Measurements from ENCODE around the gene PTH1R. TPM values are rescaled to one million over a fixed set of nuclear protein-coding genes. Genes with fewer than 3 reads are reported as not detected.
A peak's percentile ranks its signal among the peaks of the same experiment; 100 is the strongest.

Gene PTH1R
- polyA plus RNA-seq, 2 donors = 2.0 to 3.3 TPM

DNA sequence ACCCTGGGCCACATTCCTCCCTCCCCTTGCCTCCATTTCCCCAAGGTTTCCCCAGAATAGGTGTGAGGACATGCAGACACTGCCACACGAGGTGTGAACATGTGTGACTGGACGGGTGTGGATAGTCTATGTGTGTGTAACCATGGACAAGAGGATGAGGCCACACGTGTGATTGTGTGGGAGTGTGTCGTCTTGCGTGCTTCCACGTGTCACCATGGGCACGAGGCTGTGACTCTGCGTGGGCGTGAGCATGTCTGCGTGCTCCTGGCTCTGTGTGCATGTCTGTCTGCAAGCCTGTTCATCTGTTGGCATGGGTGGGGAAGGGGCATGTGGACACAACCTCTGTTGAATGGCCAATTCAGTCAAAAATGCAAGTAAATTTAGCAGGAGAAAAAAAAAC is 8.1 kb upstream of the PTH1R start:
- 66 to 68% methylated on average over 10 of the region's 10 CpGs for WGBS, 2 donors
- Histone ChIP-seq H3K27ac (ENCODE audit: low read depth in 2 of 2, low read length in 1 of 2) (no peak overlapping the region), H3K4me1 (ENCODE audit: control insufficient read depth in 2 of 2, insufficient read depth in 2 of 2, low read length in 1 of 2) (peaks cover 10 to 15% of the 10 kb centered on the region in 2 donors), H3K36me3 (ENCODE audit: control insufficient read depth in 2 of 2, insufficient read depth in 2 of 2, low read length in 1 of 2) (no peaks in the 10 kb centered on the region), H3K27me3 (ENCODE audit: control insufficient read depth in 1 of 2, insufficient read depth in 2 of 2, low read length in 2 of 2) (no peaks in the 10 kb centered on the region), H3K4me3 (ENCODE audit: low read depth in 1 of 2, low read length in 2 of 2) (no peak overlapping the region), H3K9me3 (ENCODE audit: control insufficient read depth in 2 of 2, insufficient read depth in 1 of 2, low read depth in 1 of 2, low read length in 1 of 2) (no peaks in the 10 kb centered on the region)

- Histone ChIP-seq H3K27me3 (ENCODE audit: control insufficient read depth in 1 of 2, insufficient read depth in 2 of 2, low read length in 2 of 2) (no peaks in the 10 kb centered on the region), H3K27ac (ENCODE audit: low read depth in 2 of 2, low read length in 1 of 2) (no peak overlapping the region), H3K9me3 (ENCODE audit: control insufficient read depth in 2 of 2, insufficient read depth in 1 of 2, low read depth in 1 of 2, low read length in 1 of 2) (no peaks in the 10 kb centered on the region), H3K36me3 (ENCODE audit: control insufficient read depth in 2 of 2, insufficient read depth in 2 of 2, low read length in 1 of 2) (no peaks in the 10 kb centered on the region), H3K4me3 (ENCODE audit: low read depth in 1 of 2, low read length in 2 of 2) (no peak overlapping the region), H3K4me1 (ENCODE audit: control insufficient read depth in 2 of 2, insufficient read depth in 2 of 2, low read length in 1 of 2) (peaks cover 10 to 14% of the 10 kb centered on the region in 2 donors)
- WGBS, 2 donors = 87 to 89% methylated on average over 5 of the region's 5 CpGs
Observed at GRCh38 chr3:46870651-46871050, 6.9 kb upstream of the PTH1R start.

- Histone ChIP-seq H3K27me3 (ENCODE audit: control insufficient read depth in 1 of 2, insufficient read depth in 2 of 2, low read length in 2 of 2) (no peaks in the 10 kb centered on the region), H3K36me3 (ENCODE audit: control insufficient read depth in 2 of 2, insufficient read depth in 2 of 2, low read length in 1 of 2) (no peaks in the 10 kb centered on the region), H3K4me3 (ENCODE audit: low read depth in 1 of 2, low read length in 2 of 2) (no peak overlapping the region), H3K9me3 (ENCODE audit: control insufficient read depth in 2 of 2, insufficient read depth in 1 of 2, low read depth in 1 of 2, low read length in 1 of 2) (no peaks in the 10 kb centered on the region), H3K27ac (ENCODE audit: low read depth in 2 of 2, low read length in 1 of 2) (no peak overlapping the region), H3K4me1 (ENCODE audit: control insufficient read depth in 2 of 2, insufficient read depth in 2 of 2, low read length in 1 of 2) (peaks cover 10 to 14% of the 10 kb centered on the region in 2 donors)
- 58 to 75% methylated on average over 10 of the region's 10 CpGs for WGBS, 2 donors
Observed at GRCh38 chr3:46871222-46871621, 6.3 kb upstream of the PTH1R start.

- Histone ChIP-seq H3K9me3 (ENCODE audit: control insufficient read depth in 2 of 2, insufficient read depth in 1 of 2, low read depth in 1 of 2, low read length in 1 of 2) (no peaks in the 10 kb centered on the region), H3K36me3 (ENCODE audit: control insufficient read depth in 2 of 2, insufficient read depth in 2 of 2, low read length in 1 of 2) (no peaks in the 10 kb centered on the region), H3K27me3 (ENCODE audit: control insufficient read depth in 1 of 2, insufficient read depth in 2 of 2, low read length in 2 of 2) (no peaks in the 10 kb centered on the region), H3K4me1 (ENCODE audit: control insufficient read depth in 2 of 2, insufficient read depth in 2 of 2, low read length in 1 of 2) (peaks cover 0 to 6% of the 10 kb centered on the region in 2 donors), H3K4me3 (ENCODE audit: low read depth in 1 of 2, low read length in 2 of 2) (no peak overlapping the region), H3K27ac (ENCODE audit: low read depth in 2 of 2, low read length in 1 of 2) (no peak overlapping the region)
- WGBS, 2 donors = 67 to 75% methylated on average over 5 of the region's 5 CpGs
Observed at GRCh38 chr3:46873521-46873920, 4.0 kb upstream of the PTH1R start.

GRCh38 chr3:46874430-46874829 is 3.1 kb upstream of the PTH1R start:
- no peak overlapping the region for H3K4me3 ChIP-seq (ENCODE audit: low read depth in 1 of 2, low read length in 2 of 2)
- H3K27ac ChIP-seq (ENCODE audit: low read depth in 2 of 2, low read length in 1 of 2) = peak overlapping the region in 1 of 2 donors; percentile 3
- no peaks in the 10 kb centered on the region for H3K36me3 ChIP-seq (ENCODE audit: control insufficient read depth in 2 of 2, insufficient read depth in 2 of 2, low read length in 1 of 2)
- peaks cover 0 to 6% of the 10 kb centered on the region in 2 donors for H3K4me1 ChIP-seq (ENCODE audit: control insufficient read depth in 2 of 2, insufficient read depth in 2 of 2, low read length in 1 of 2)
- H3K27me3 ChIP-seq (ENCODE audit: control insufficient read depth in 1 of 2, insufficient read depth in 2 of 2, low read length in 2 of 2) = no peaks in the 10 kb centered on the region
- 46 to 47% methylated on average over 18 of the region's 18 CpGs for WGBS, 2 donors
- H3K9me3 ChIP-seq (ENCODE audit: control insufficient read depth in 2 of 2, insufficient read depth in 1 of 2, low read depth in 1 of 2, low read length in 1 of 2) = no peaks in the 10 kb centered on the region

DNA sequence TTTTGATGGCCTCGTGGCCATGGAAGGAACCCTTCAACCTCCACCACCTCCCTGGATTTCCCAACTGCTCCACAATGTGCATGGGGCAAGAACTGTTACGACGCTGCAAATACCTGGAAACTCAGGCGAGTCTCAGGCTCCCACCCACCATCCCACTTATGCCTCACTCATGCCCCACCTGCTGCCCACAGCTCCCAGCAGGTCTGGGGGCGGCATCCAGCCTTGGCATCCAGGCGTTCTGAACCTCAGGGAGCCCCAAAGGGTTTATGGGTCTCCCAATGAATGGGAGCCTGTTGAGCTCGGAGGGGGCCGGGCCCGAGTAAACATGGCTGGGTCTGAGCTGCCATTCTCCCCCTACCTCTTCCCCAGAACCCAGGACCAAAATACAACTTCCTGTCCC is 2.0 kb upstream of the PTH1R start:
- Histone ChIP-seq H3K4me1 (ENCODE audit: control insufficient read depth in 2 of 2, insufficient read depth in 2 of 2, low read length in 1 of 2) (peaks cover 0 to 6% of the 10 kb centered on the region in 2 donors), H3K27ac (ENCODE audit: low read depth in 2 of 2, low read length in 1 of 2) (no peak overlapping the region), H3K27me3 (ENCODE audit: control insufficient read depth in 1 of 2, insufficient read depth in 2 of 2, low read length in 2 of 2) (no peaks in the 10 kb centered on the region), H3K9me3 (ENCODE audit: control insufficient read depth in 2 of 2, insufficient read depth in 1 of 2, low read depth in 1 of 2, low read length in 1 of 2) (no peaks in the 10 kb centered on the region), H3K36me3 (ENCODE audit: control insufficient read depth in 2 of 2, insufficient read depth in 2 of 2, low read length in 1 of 2) (no peaks in the 10 kb centered on the region), H3K4me3 (ENCODE audit: low read depth in 1 of 2, low read length in 2 of 2) (no peak overlapping the region)
- 93 to 95% methylated on average over 9 of the region's 9 CpGs for WGBS, 2 donors

DNA sequence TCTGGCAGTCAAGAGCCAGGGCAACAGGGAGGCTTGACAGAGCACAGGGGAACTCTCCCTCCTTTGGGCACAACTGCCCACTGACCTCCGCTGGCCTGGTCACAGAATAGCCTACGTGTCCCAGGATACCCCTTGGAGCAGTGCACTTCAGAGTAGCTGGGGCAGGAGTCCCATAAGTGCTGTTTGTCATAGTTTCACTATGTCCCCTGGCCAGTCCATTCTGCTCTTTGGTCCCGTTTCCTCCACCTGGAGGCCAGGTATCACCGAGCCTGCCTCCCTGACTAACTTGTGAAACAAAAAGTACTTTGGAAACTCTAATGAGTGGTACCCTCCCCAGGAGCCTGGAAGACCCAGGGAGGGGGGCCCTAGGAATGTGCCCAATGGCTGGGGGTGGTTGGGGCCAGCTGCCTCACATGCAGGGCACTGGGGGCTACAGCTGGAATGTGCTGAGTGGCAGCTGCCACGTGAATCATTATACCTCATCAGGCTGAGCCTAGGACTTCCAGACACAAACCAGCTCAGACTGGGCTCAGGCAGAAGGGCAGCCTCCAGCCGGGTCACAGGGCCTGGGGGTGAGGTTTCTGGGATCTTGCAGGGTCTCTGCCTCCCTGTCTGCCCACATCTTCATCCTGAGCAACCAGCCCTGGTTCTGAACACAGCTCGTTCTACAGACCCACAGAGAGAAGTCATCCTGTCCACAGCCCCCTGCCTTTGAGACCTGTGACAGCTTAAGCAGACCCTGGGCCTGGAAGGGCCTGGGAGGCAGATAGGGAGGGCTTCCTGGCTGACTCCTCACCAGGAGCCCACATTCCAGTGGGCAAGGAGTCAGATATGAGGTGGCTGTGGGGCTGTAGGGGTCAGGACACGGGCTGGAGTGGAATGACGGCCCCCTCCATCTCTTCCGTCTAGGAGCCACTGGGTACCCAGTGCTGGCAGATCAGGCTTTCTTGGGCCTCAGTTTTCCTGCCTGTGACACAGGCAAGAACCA is 914 bp upstream of the PTH1R start:
- H3K9me3 ChIP-seq (ENCODE audit: control insufficient read depth in 2 of 2, insufficient read depth in 1 of 2, low read depth in 1 of 2, low read length in 1 of 2) = no peaks in the 10 kb centered on the region
- H3K27me3 ChIP-seq (ENCODE audit: control insufficient read depth in 1 of 2, insufficient read depth in 2 of 2, low read length in 2 of 2) = no peaks in the 10 kb centered on the region
- 87 to 91% methylated on average over 10 of the region's 10 CpGs for WGBS, 2 donors
- peaks cover 1 to 9% of the 10 kb centered on the region in 2 donors for H3K4me1 ChIP-seq (ENCODE audit: control insufficient read depth in 2 of 2, insufficient read depth in 2 of 2, low read length in 1 of 2)
- H3K27ac ChIP-seq (ENCODE audit: low read depth in 2 of 2, low read length in 1 of 2) = no peak overlapping the region
- H3K4me3 ChIP-seq (ENCODE audit: low read depth in 1 of 2, low read length in 2 of 2) = no peak overlapping the region
- no peaks in the 10 kb centered on the region for H3K36me3 ChIP-seq (ENCODE audit: control insufficient read depth in 2 of 2, insufficient read depth in 2 of 2, low read length in 1 of 2)

DNA sequence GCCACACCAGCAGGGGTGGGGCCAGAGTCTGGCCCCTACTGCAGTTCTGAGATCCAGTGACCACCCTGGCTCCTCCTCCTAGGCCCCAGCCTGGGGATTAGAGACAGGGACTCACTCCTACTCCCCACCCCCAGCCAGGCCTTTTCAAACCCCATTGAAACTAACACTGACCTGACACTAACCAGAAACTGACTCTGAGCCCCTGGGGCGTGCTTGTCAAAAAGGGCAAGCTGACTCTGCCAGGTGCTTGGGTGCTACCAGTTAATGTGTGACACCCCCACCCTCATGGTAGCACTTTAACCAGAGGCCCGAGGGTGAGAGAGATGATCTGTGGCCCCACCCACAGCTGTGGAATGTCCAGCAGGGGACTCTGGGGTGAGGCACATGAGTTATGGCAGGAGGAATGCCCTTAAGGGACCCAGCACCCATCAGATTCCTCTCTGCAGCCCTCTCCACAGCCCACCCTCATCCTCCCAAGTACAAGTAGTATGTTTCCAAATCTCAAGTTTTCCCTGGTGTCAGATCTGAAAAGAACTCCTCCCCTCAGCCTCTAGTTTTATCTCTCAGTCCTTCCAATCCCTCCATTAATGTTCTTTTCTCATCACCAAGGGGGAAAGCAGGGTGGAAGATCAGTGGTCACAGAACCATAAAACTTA is 1.4 kb downstream of the PTH1R start:
- Histone ChIP-seq H3K4me1 (ENCODE audit: control insufficient read depth in 2 of 2, insufficient read depth in 2 of 2, low read length in 1 of 2) (peaks cover 5 to 6% of the 10 kb centered on the region in 2 donors), H3K27me3 (ENCODE audit: control insufficient read depth in 1 of 2, insufficient read depth in 2 of 2, low read length in 2 of 2) (peaks cover 0 to 9% of the 10 kb centered on the region in 2 donors), H3K36me3 (ENCODE audit: control insufficient read depth in 2 of 2, insufficient read depth in 2 of 2, low read length in 1 of 2) (no peaks in the 10 kb centered on the region), H3K4me3 (ENCODE audit: low read depth in 1 of 2, low read length in 2 of 2) (no peak overlapping the region), H3K9me3 (ENCODE audit: control insufficient read depth in 2 of 2, insufficient read depth in 1 of 2, low read depth in 1 of 2, low read length in 1 of 2) (no peaks in the 10 kb centered on the region), H3K27ac (ENCODE audit: low read depth in 2 of 2, low read length in 1 of 2) (no peak overlapping the region)
- 56 to 61% methylated on average over 2 of the region's 2 CpGs for WGBS, 2 donors

GRCh38 chr3:46880884-46881595 is 3.5 kb downstream of the PTH1R start:
- peak overlapping the region; percentile 27 to 51 for H3K4me3 ChIP-seq (ENCODE audit: low read depth in 1 of 2, low read length in 2 of 2)
- WGBS, 2 donors = 40 to 41% methylated on average over 28 to 29 of the region's 29 CpGs
- H3K36me3 ChIP-seq (ENCODE audit: control insufficient read depth in 2 of 2, insufficient read depth in 2 of 2, low read length in 1 of 2) = no peaks in the 10 kb centered on the region
- H3K9me3 ChIP-seq (ENCODE audit: control insufficient read depth in 2 of 2, insufficient read depth in 1 of 2, low read depth in 1 of 2, low read length in 1 of 2) = no peaks in the 10 kb centered on the region
- H3K27me3 ChIP-seq (ENCODE audit: control insufficient read depth in 1 of 2, insufficient read depth in 2 of 2, low read length in 2 of 2) = peaks cover 0 to 12% of the 10 kb centered on the region in 2 donors
- H3K27ac ChIP-seq (ENCODE audit: low read depth in 2 of 2, low read length in 1 of 2) = no peak overlapping the region
- H3K4me1 ChIP-seq (ENCODE audit: control insufficient read depth in 2 of 2, insufficient read depth in 2 of 2, low read length in 1 of 2) = peaks cover 3 to 6% of the 10 kb centered on the region in 2 donors

Data from esophagus (tissue), 2 donors.